Caco-2 (cell line): ENCODE results near the gene ZAP70. TPM values are rescaled to one million over a fixed set of nuclear protein-coding genes. Genes with fewer than 3 reads are reported as not detected.

Experiments used
- BruUV-seq: library from RNA; stranded (reverse); fragments of 400-500 nt; replicated peaks from 2 replicates; lab custom pipeline; 2021; lab: Mats Ljungman, UMichigan
- CTCF ChIA-PET: fragments of 300-600 bp; sonication (Branson Sonifier 250); formaldehyde crosslinking; loops from one replicate; lab custom pipeline; 2022; ENCODE audit warnings: antibody characterized with exemption; lab: Charles Lee
- POLR2A ChIA-PET: fragments of 300-600 bp; sonication (Branson Sonifier 250); formaldehyde crosslinking; loops from one replicate; lab custom pipeline; 2022; ENCODE audit warnings: antibody characterized with exemption; lab: Charles Lee
- DNase-seq, 2 experiments: peaks; one replicate each; pipeline versions ENCODE4 v3.0.0 to v3.0.0-alpha.2; 2020 to 2022
- H3K27me3 ChIP-seq: replicated peaks from 2 replicates; pipeline ENCODE4 v1.6.0; 2011; ENCODE audit warnings: low read length; ENCODE audit not compliant: control insufficient read depth, insufficient read depth
- H3K36me3 ChIP-seq: 2 replicates; pipeline ENCODE4 v1.5.1; 2011; ENCODE audit warnings: low read length; ENCODE audit not compliant: control insufficient read depth, insufficient read depth
- H3K4me1 ChIP-seq: fragments of 250-450 bp; sonication (Bioruptor Pico); 2 replicates; pipeline ENCODE4 v1.5.1; 2020; ENCODE audit warnings: mild to moderate bottlenecking
- H3K4me3 ChIP-seq: 2 replicates; pipeline ENCODE4 v1.5.1; 2011; ENCODE audit warnings: low read depth, mild to moderate bottlenecking, control low read depth, low read length
- H3K9me3 ChIP-seq: fragments of 250-450 bp; sonication (Bioruptor Pico); 2 replicates; pipeline ENCODE4 v1.5.1; 2020; ENCODE audit warnings: mild to moderate bottlenecking, moderate library complexity
- H3K27ac Mint-ChIP-seq: one replicate; pipeline ENCODE4 v1.8.0; 2022; ENCODE audit warnings: mixed read lengths; ENCODE audit not compliant: unreplicated experiment
- H3K27me3 Mint-ChIP-seq: one replicate; pipeline ENCODE4 v1.8.0; 2022; ENCODE audit warnings: mixed read lengths; ENCODE audit not compliant: insufficient read depth, unreplicated experiment
- H3K36me3 Mint-ChIP-seq: one replicate; pipeline ENCODE4 v1.8.0; 2022; ENCODE audit warnings: mild to moderate bottlenecking, mixed read lengths; ENCODE audit not compliant: insufficient read depth, unreplicated experiment
- H3K4me1 Mint-ChIP-seq: one replicate; pipeline ENCODE4 v1.8.0; 2022; ENCODE audit warnings: low read depth, mixed read lengths; ENCODE audit not compliant: unreplicated experiment
- H3K4me3 Mint-ChIP-seq: one replicate; pipeline ENCODE4 v1.8.0; 2022; ENCODE audit warnings: mild to moderate bottlenecking, moderate library complexity, mixed read lengths; ENCODE audit not compliant: unreplicated experiment
- H3K9me3 Mint-ChIP-seq: one replicate; pipeline ENCODE4 v1.8.0; 2022; ENCODE audit warnings: mixed read lengths; ENCODE audit not compliant: unreplicated experiment
- intact Hi-C: fragments of 100-400 bp; cut with micrococcal nuclease; formaldehyde crosslinking; loops from one replicate; pipeline ENCODE4 v1.10.0; 2022; ENCODE audit not compliant: unreplicated experiment
- total RNA-seq: library from RNA; stranded (reverse); gene quantifications from 2 replicates; pipeline ENCODE4 v1.2.3, GENCODE V29; 2022
- TF ChIP-seq, protein P1 (sequence below), 2 experiments: fragments of 200-600 bp in 1 of 2; IDR thresholded peaks; 1 replicate in 1 of 2; 2 replicates in 1 of 2; pipeline versions ENCODE4 v1.5.1 to v1.8.0; 2011 to 2022; ENCODE audit warnings: antibody characterized with exemption in 1 of 2, control low read depth in 1 of 2, inconsistent platforms in 1 of 2, low read depth in 1 of 2, low read length in 1 of 2, mild to moderate bottlenecking in 1 of 2, moderate library complexity in 1 of 2; ENCODE audit not compliant: insufficient read depth in 1 of 2, severe bottlenecking in 1 of 2, unreplicated experiment in 1 of 2

The ZAP70 gene
- total RNA-seq, 1 experiment from 2014 or later, result 0.82 TPM

DNA sequence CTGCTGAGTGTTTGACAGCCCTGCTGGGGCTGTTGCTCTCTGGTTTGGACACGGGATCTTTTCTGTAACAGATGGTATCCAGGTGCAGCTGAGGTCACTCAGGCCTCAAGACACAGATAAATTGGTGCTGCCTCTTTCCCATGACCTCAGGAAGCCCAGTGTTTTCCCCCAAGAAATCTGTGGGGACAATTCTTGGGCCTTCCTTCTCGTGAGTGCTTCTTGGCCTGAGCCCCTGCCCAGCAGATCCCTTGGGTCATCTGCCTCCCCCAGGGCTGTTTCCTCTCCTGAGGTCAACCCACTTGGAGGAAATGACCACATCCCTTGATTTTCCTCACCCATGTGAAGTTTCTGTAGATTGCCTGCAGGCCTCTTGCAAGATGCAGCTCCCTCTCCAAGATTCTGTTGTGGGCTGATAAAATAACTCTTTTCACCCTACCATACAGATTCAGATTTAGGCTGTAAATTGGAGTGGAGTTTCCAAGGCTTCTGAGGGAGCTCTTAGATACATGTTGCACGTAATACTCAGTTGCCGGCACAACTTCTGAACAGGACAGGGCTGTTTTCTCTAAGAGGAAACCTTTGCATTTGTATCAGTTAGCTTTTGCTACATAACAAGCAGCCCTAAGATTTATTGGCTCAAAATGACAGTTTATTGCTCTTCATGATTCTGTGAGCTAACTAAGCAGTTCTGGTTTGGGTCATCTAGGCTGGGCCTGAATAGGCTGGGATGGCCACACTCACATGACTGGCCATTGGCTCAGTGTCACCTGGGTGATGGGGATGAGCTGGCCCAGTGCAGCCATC is 13.1 kb downstream of the ZAP70 start:
- CTCF ChIA-PET, result interaction anchor here (0.6 kb wide), 1 partner anchor 22 kb away, joined by 3 read pairs; no protein-coding TSS in a partner anchor
- no TSS peak for BruUV-seq
- peaks cover 10% of the 10 kb centered on the region for H3K4me1 Mint-ChIP-seq

GRCh38 chr2:97727296-97727695 is 13.9 kb downstream of the ZAP70 start:
- POLR2A ChIA-PET, result no interaction called here
- DNase-seq, result no peak
- intact Hi-C loops, result no loop called here
- Mint-ChIP-seq H3K9me3 (peaks cover 18% of the 10 kb centered on the region), H3K4me1 (peaks cover 10% of the 10 kb centered on the region), H3K36me3 (no peaks in the 10 kb centered on the region), H3K27ac (no peak overlapping the region), H3K27me3 (no peaks in the 10 kb centered on the region), H3K4me3 (no peak overlapping the region)
- Histone ChIP-seq H3K4me1 (peaks cover 3% of the 10 kb centered on the region), H3K4me3 (no peak overlapping the region), H3K36me3 (no peaks in the 10 kb centered on the region), H3K9me3 (peaks cover 10% of the 10 kb centered on the region), H3K27me3 (no peaks in the 10 kb centered on the region)
- CTCF ChIA-PET, result no interaction called here
- TF ChIP-seq, protein P1, sequence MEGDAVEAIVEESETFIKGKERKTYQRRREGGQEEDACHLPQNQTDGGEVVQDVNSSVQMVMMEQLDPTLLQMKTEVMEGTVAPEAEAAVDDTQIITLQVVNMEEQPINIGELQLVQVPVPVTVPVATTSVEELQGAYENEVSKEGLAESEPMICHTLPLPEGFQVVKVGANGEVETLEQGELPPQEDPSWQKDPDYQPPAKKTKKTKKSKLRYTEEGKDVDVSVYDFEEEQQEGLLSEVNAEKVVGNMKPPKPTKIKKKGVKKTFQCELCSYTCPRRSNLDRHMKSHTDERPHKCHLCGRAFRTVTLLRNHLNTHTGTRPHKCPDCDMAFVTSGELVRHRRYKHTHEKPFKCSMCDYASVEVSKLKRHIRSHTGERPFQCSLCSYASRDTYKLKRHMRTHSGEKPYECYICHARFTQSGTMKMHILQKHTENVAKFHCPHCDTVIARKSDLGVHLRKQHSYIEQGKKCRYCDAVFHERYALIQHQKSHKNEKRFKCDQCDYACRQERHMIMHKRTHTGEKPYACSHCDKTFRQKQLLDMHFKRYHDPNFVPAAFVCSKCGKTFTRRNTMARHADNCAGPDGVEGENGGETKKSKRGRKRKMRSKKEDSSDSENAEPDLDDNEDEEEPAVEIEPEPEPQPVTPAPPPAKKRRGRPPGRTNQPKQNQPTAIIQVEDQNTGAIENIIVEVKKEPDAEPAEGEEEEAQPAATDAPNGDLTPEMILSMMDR (IDR thresholded peaks at IDR 0.05; ENCODE audit: insufficient read depth in 1 of 2, low read depth in 1 of 2, low read length in 1 of 2, severe bottlenecking in 1 of 2, unreplicated experiment in 1 of 2), result no peak
- no TSS peak for BruUV-seq

More for the DNA sequence above, 13.1 kb downstream of the ZAP70 start:
- Mint-ChIP-seq H3K27me3 (no peaks in the 10 kb centered on the region), H3K9me3 (peaks cover 13% of the 10 kb centered on the region), H3K36me3 (no peaks in the 10 kb centered on the region), H3K4me3 (no peak overlapping the region), H3K27ac (no peak overlapping the region)
- DNase-seq, result no peak
- Histone ChIP-seq H3K9me3 (peaks cover 10% of the 10 kb centered on the region), H3K4me3 (no peak overlapping the region), H3K27me3 (no peaks in the 10 kb centered on the region), H3K4me1 (peaks cover 8% of the 10 kb centered on the region), H3K36me3 (no peaks in the 10 kb centered on the region)
- intact Hi-C loops, result no loop called here
- TF ChIP-seq, protein P1 (IDR thresholded peaks at IDR 0.05; ENCODE audit: insufficient read depth in 1 of 2, low read depth in 1 of 2, low read length in 1 of 2, severe bottlenecking in 1 of 2, unreplicated experiment in 1 of 2), result no peak
- POLR2A ChIA-PET, result no interaction called here

DNA sequence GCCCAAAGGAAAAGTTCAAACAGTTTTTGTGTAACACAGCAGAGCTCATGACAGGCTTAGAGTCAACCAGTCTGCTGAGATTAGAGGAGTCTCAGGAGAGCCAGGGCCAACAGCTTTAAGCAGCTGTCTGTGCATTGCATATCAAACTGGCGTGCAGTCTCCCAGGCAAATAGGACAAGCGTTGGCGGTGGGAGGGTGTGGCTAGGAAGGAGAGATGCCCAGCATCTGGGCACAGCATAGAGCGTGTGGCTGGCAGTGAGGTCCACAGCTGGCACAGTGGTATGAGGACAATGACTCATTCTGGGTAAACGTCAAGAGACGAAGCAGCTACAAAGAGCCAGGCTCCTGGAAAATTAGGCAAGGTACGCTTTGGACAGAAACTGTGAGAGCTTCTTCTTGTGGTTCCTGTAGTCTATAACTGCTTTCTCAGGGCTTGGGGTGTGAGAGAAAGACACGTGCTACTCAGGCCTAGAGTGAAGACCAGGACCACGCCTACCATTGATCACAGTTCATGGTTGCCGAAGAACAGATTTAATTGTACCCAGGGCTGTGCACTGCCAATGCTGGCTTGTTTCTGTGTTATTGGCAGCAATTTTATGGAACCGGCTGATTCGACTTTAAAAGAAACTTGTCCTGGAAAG is 14.8 kb downstream of the ZAP70 start:
- Mint-ChIP-seq H3K4me3 (no peak overlapping the region), H3K9me3 (peaks cover 18% of the 10 kb centered on the region), H3K4me1 (peaks cover 10% of the 10 kb centered on the region), H3K27me3 (no peaks in the 10 kb centered on the region), H3K36me3 (no peaks in the 10 kb centered on the region), H3K27ac (peak overlapping the region; percentile 6)
- Histone ChIP-seq H3K4me3 (no peak overlapping the region), H3K36me3 (no peaks in the 10 kb centered on the region), H3K4me1 (no peaks in the 10 kb centered on the region), H3K27me3 (no peaks in the 10 kb centered on the region), H3K9me3 (peaks cover 10% of the 10 kb centered on the region)
- CTCF ChIA-PET, result no interaction called here
- POLR2A ChIA-PET, result no interaction called here
- no TSS peak for BruUV-seq
- TF ChIP-seq, protein P1 (IDR thresholded peaks at IDR 0.05; ENCODE audit: insufficient read depth in 1 of 2, low read depth in 1 of 2, low read length in 1 of 2, severe bottlenecking in 1 of 2, unreplicated experiment in 1 of 2), result no peak
- intact Hi-C loops, result no loop called here
- peak in 1 of 2 experiments; percentile 33 for DNase-seq
